Measurements from ENCODE around the gene KDM2B. TPM values are rescaled to one million over a fixed set of nuclear protein-coding genes. Genes with fewer than 3 reads are reported as not detected.

Gene KDM2B
- total RNA-seq, 1 donor from 2014 or later, result 236 TPM

- intact Hi-C loops (cut with micrococcal nuclease), result loop anchor here (1.0 kb wide), 4 partner anchors 10 to 46 kb away; partner anchors contain the start of gene ORAI1
- ATAC-seq (ENCODE audit: low read depth) (peak; percentile 52), DNase-seq (peak; percentile 60)
- Mint-ChIP-seq H3K9me3 (no peaks in the 10 kb centered on the region), H3K4me3 (peak overlapping the region; percentile 95), H3K27ac (peak overlapping the region; percentile 95), H3K27me3 (no peaks in the 10 kb centered on the region), H3K36me3 (ENCODE audit: low read depth) (peaks cover 5% of the 10 kb centered on the region), H3K4me1 (peaks cover 45% of the 10 kb centered on the region)
- no peak for TF ChIP-seq CTCF (IDR thresholded peaks at IDR 0.05)
- POLR2A ChIA-PET, result interaction anchor here (0.5 to 10.7 kb wide), 21 partner anchors 8 to 422 kb away, joined by 3 to 232 read pairs (median 6); partner anchors contain the start of gene ORAI1
- CTCF ChIA-PET, result interaction anchor here (1.1 to 2.5 kb wide), 6 partner anchors 11 to 80 kb away, joined by 3 to 16 read pairs (median 9); partner anchors contain the start of gene ORAI1
Observed at GRCh38 chr12:121579981-121580868, 598 bp downstream of the KDM2B start.

- ChIA-PET CTCF (interaction anchor here (0.6 to 2.5 kb wide), 6 partner anchors 12 to 138 kb away, joined by 3 to 16 read pairs (median 9); partner anchors contain the start of gene ORAI1), POLR2A (interaction anchor here (0.6 to 10.7 kb wide), 14 partner anchors 10 to 423 kb away, joined by 3 to 232 read pairs (median 12); partner anchors contain the start of gene ORAI1)
- DNase-seq, result peak; percentile 49
- peak overlapping the region; percentile 95 for H3K4me3 Mint-ChIP-seq
- peaks cover 45% of the 10 kb centered on the region for H3K4me1 Mint-ChIP-seq
- peak; percentile 30 for ATAC-seq (ENCODE audit: low read depth)
- intact Hi-C loops (cut with micrococcal nuclease), result no loop called here
- peak overlapping the region; percentile 95 for H3K27ac Mint-ChIP-seq
- peaks cover 14% of the 10 kb centered on the region for H3K36me3 Mint-ChIP-seq (ENCODE audit: low read depth)
- no peak for TF ChIP-seq CTCF (IDR thresholded peaks at IDR 0.05)
- H3K9me3 Mint-ChIP-seq, result no peaks in the 10 kb centered on the region
- no peaks in the 10 kb centered on the region for H3K27me3 Mint-ChIP-seq
Observed at GRCh38 chr12:121579190-121579791, 1.5 kb downstream of the KDM2B start.

- DNase-seq, result peak; percentile 29
Observed at GRCh38 chr12:121578230-121579189, 2.3 kb downstream of the KDM2B start.

More at GRCh38 chr12:121578230-121579189, 2.3 kb downstream of the KDM2B start:
- intact Hi-C loops (cut with micrococcal nuclease), result no loop called here
- no peak for TF ChIP-seq CTCF (IDR thresholded peaks at IDR 0.05)
- H3K36me3 Mint-ChIP-seq (ENCODE audit: low read depth), result peaks cover 20% of the 10 kb centered on the region
- POLR2A ChIA-PET, result interaction anchor here (0.6 to 10.7 kb wide), 12 partner anchors 10 to 103 kb away, joined by 3 to 232 read pairs (median 10); partner anchors contain the start of gene ORAI1
- peak; percentile 10 for ATAC-seq (ENCODE audit: low read depth)
- H3K4me3 Mint-ChIP-seq, result peak overlapping the region; percentile 95
- peak overlapping the region; percentile 59 for H3K27ac Mint-ChIP-seq
- peaks cover 48% of the 10 kb centered on the region for H3K4me1 Mint-ChIP-seq
- H3K9me3 Mint-ChIP-seq, result no peaks in the 10 kb centered on the region
- CTCF ChIA-PET, result interaction anchor here (1.8 to 2.5 kb wide), 4 partner anchors 18 to 79 kb away, joined by 7 to 16 read pairs (median 12); partner anchors contain the start of gene ORAI1
- no peaks in the 10 kb centered on the region for H3K27me3 Mint-ChIP-seq

All from activated B cell treated with CpG ODN at 0.5 μM for 24 hours (primary cell).